HEK293 (cell line): ENCODE data around the gene MAP3K7.

Experiments used
- BCL6B ChIP-seq: fragments of 450-650 bp; formaldehyde crosslinking; IDR thresholded peaks from 2 replicates; pipeline ENCODE4 v1.5.1; 2017; ENCODE audit warnings: missing biosample characterization, missing genetic modification characterization
- EGR2 ChIP-seq: fragments of 450-650 bp; formaldehyde crosslinking; IDR thresholded peaks from 2 replicates; pipeline ENCODE4 v1.5.1; 2016; ENCODE audit warnings: low read depth, missing biosample characterization, missing genetic modification characterization
- GLI4 ChIP-seq: fragments of 450-650 bp; formaldehyde crosslinking; IDR thresholded peaks from 2 replicates; pipeline ENCODE4 v1.5.1; 2016; ENCODE audit warnings: missing biosample characterization, missing genetic modification characterization
- KLF16 ChIP-seq: fragments of 450-650 bp; formaldehyde crosslinking; IDR thresholded peaks from 2 replicates; pipeline ENCODE4 v1.5.1; 2017; ENCODE audit warnings: missing biosample characterization, missing genetic modification characterization
- KLF9 ChIP-seq: fragments of 450-650 bp; formaldehyde crosslinking; IDR thresholded peaks from 2 replicates; pipeline ENCODE4 v1.5.1; 2016; ENCODE audit warnings: missing biosample characterization, missing genetic modification characterization, low read depth
- OVOL3 ChIP-seq: fragments of 450-650 bp; formaldehyde crosslinking; IDR thresholded peaks from 2 replicates; pipeline ENCODE4 v1.5.1; 2016; ENCODE audit warnings: missing biosample characterization, missing genetic modification characterization
- REPIN1 ChIP-seq: fragments of 450-650 bp; formaldehyde crosslinking; IDR thresholded peaks from 2 replicates; pipeline ENCODE4 v1.5.1; 2017; ENCODE audit warnings: missing biosample characterization, missing genetic modification characterization, low read depth
- SCRT2 ChIP-seq: fragments of 450-650 bp; formaldehyde crosslinking; IDR thresholded peaks from 2 replicates; pipeline ENCODE4 v1.5.1; 2016; ENCODE audit warnings: missing biosample characterization, missing genetic modification characterization
- TCF7L2 ChIP-seq: IDR thresholded peaks from 2 replicates; pipeline ENCODE4 v1.6.1; 2011; ENCODE audit warnings: low read depth, mild to moderate bottlenecking, inconsistent platforms, low read length, moderate library complexity, borderline replicate concordance
- ZNF121 ChIP-seq: fragments of 450-650 bp; formaldehyde crosslinking; IDR thresholded peaks from 2 replicates; pipeline ENCODE4 v1.5.1; 2016; ENCODE audit warnings: missing biosample characterization, missing genetic modification characterization
- ZNF18 ChIP-seq: fragments of 450-650 bp; formaldehyde crosslinking; IDR thresholded peaks from 2 replicates; pipeline ENCODE4 v1.5.1; 2016; ENCODE audit warnings: missing biosample characterization, missing genetic modification characterization
- ZNF211 ChIP-seq: fragments of 450-650 bp; formaldehyde crosslinking; IDR thresholded peaks from 2 replicates; pipeline ENCODE4 v1.5.1; 2016; ENCODE audit warnings: low read depth, missing biosample characterization, missing genetic modification characterization
- ZNF221 ChIP-seq: fragments of 450-650 bp; formaldehyde crosslinking; IDR thresholded peaks from 2 replicates; pipeline ENCODE4 v1.5.1; 2017; ENCODE audit warnings: missing biosample characterization, missing genetic modification characterization, borderline replicate concordance
- ZNF24 ChIP-seq: fragments of 450-650 bp; formaldehyde crosslinking; IDR thresholded peaks from 2 replicates; pipeline ENCODE4 v1.5.1; 2016; ENCODE audit warnings: missing biosample characterization, missing genetic modification characterization
- ZNF266 ChIP-seq: fragments of 450-650 bp; formaldehyde crosslinking; IDR thresholded peaks from 2 replicates; pipeline ENCODE4 v1.5.1; 2016; ENCODE audit warnings: missing biosample characterization, missing genetic modification characterization, low read depth
- ZNF350 ChIP-seq: fragments of 450-650 bp; formaldehyde crosslinking; IDR thresholded peaks from 2 replicates; pipeline ENCODE4 v1.5.0; 2017; ENCODE audit warnings: missing biosample characterization, mild to moderate bottlenecking, missing genetic modification characterization
- ZNF560 ChIP-seq: fragments of 450-650 bp; formaldehyde crosslinking; IDR thresholded peaks from 2 replicates; pipeline ENCODE4 v1.5.1; 2017; ENCODE audit warnings: missing biosample characterization, missing genetic modification characterization, borderline replicate concordance
- ZNF621 ChIP-seq: fragments of 450-650 bp; formaldehyde crosslinking; IDR thresholded peaks from 2 replicates; pipeline ENCODE4 v1.5.1; 2017; ENCODE audit warnings: missing biosample characterization, missing genetic modification characterization
- ZNF645 ChIP-seq: fragments of 450-650 bp; formaldehyde crosslinking; IDR thresholded peaks from 2 replicates; pipeline ENCODE4; 2016; ENCODE audit warnings: missing biosample characterization, missing genetic modification characterization
- ZNF654 ChIP-seq: fragments of 450-650 bp; formaldehyde crosslinking; IDR thresholded peaks from 2 replicates; pipeline ENCODE4 v1.5.1; 2016; ENCODE audit warnings: low read depth, missing biosample characterization, missing genetic modification characterization
- ZNF677 ChIP-seq: fragments of 450-650 bp; IDR thresholded peaks from 2 replicates; pipeline ENCODE4 v1.5.0; 2018; ENCODE audit warnings: missing biosample characterization, mild to moderate bottlenecking, missing genetic modification characterization, moderate library complexity
- TF ChIP-seq, protein P1 (sequence below): fragments of 450-650 bp; formaldehyde crosslinking; IDR thresholded peaks from 2 replicates; pipeline ENCODE4 v1.5.1; 2016; ENCODE audit warnings: missing biosample characterization, missing genetic modification characterization
- TF ChIP-seq, protein P2 (sequence below): fragments of 450-650 bp; formaldehyde crosslinking; IDR thresholded peaks from 2 replicates; pipeline ENCODE4 v1.5.1; 2017; ENCODE audit warnings: missing biosample characterization, missing genetic modification characterization
- TF ChIP-seq, protein P3 (sequence below): fragments of 450-650 bp; formaldehyde crosslinking; conservative IDR thresholded peaks from 2 replicates; pipeline ENCODE4 v1.5.1; 2016; ENCODE audit warnings: low read depth, missing biosample characterization, missing genetic modification characterization
- TF ChIP-seq, protein P4 (sequence below): fragments of 450-650 bp; formaldehyde crosslinking; IDR thresholded peaks from 2 replicates; pipeline ENCODE4 v1.5.1; 2016; ENCODE audit warnings: missing biosample characterization, missing genetic modification characterization

The MAP3K7 gene

GRCh38 chr6:90586836-90587638 lies at the start of gene MAP3K7 (continued):
- TF ChIP-seq, protein P1, sequence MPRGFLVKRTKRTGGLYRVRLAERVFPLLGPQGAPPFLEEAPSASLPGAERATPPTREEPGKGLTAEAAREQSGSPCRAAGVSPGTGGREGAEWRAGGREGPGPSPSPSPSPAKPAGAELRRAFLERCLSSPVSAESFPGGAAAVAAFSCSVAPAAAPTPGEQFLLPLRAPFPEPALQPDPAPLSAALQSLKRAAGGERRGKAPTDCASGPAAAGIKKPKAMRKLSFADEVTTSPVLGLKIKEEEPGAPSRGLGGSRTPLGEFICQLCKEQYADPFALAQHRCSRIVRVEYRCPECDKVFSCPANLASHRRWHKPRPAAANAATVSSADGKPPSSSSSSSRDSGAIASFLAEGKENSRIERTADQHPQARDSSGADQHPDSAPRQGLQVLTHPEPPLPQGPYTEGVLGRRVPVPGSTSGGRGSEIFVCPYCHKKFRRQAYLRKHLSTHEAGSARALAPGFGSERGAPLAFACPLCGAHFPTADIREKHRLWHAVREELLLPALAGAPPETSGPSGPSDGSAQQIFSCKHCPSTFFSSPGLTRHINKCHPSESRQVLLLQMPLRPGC (tag by site-specific recombination): peak; percentile 68
- TF ChIP-seq, protein P2, sequence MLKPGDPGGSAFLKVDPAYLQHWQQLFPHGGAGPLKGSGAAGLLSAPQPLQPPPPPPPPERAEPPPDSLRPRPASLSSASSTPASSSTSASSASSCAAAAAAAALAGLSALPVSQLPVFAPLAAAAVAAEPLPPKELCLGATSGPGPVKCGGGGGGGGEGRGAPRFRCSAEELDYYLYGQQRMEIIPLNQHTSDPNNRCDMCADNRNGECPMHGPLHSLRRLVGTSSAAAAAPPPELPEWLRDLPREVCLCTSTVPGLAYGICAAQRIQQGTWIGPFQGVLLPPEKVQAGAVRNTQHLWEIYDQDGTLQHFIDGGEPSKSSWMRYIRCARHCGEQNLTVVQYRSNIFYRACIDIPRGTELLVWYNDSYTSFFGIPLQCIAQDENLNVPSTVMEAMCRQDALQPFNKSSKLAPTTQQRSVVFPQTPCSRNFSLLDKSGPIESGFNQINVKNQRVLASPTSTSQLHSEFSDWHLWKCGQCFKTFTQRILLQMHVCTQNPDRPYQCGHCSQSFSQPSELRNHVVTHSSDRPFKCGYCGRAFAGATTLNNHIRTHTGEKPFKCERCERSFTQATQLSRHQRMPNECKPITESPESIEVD (tag by site-specific recombination): no peak
- TF ChIP-seq ZNF645 (tag by site-specific recombination) (no peak), ZNF18 (tag by site-specific recombination) (no peak), REPIN1 (tag by site-specific recombination) (no peak), ZNF560 (tag by site-specific recombination) (no peak), EGR2 (peak; percentile 76; the same call in 1 of the 2 replicates), KLF16 (tag by site-specific recombination) (peak; percentile 80), KLF9 (tag by site-specific recombination) (peak; percentile 96), OVOL3 (peak; percentile 53; the same call in 1 of the 2 replicates), ZNF621 (tag by site-specific recombination) (no peak), ZNF121 (tag by site-specific recombination) (no peak), BCL6B (tag by site-specific recombination) (no peak), ZNF677 (tag by site-specific recombination) (no peak), TCF7L2 (peak; percentile 96), SCRT2 (no peak; the same call in 1 of the 2 replicates), ZNF654 (no peak), ZNF221 (tag by site-specific recombination) (no peak), ZNF211 (tag by site-specific recombination) (no peak), ZNF350 (tag by site-specific recombination) (peak; percentile 98), ZNF266 (no peak), GLI4 (tag by site-specific recombination) (no peak), ZNF24 (tag by site-specific recombination) (peak; percentile 76)
- TF ChIP-seq, protein P3, sequence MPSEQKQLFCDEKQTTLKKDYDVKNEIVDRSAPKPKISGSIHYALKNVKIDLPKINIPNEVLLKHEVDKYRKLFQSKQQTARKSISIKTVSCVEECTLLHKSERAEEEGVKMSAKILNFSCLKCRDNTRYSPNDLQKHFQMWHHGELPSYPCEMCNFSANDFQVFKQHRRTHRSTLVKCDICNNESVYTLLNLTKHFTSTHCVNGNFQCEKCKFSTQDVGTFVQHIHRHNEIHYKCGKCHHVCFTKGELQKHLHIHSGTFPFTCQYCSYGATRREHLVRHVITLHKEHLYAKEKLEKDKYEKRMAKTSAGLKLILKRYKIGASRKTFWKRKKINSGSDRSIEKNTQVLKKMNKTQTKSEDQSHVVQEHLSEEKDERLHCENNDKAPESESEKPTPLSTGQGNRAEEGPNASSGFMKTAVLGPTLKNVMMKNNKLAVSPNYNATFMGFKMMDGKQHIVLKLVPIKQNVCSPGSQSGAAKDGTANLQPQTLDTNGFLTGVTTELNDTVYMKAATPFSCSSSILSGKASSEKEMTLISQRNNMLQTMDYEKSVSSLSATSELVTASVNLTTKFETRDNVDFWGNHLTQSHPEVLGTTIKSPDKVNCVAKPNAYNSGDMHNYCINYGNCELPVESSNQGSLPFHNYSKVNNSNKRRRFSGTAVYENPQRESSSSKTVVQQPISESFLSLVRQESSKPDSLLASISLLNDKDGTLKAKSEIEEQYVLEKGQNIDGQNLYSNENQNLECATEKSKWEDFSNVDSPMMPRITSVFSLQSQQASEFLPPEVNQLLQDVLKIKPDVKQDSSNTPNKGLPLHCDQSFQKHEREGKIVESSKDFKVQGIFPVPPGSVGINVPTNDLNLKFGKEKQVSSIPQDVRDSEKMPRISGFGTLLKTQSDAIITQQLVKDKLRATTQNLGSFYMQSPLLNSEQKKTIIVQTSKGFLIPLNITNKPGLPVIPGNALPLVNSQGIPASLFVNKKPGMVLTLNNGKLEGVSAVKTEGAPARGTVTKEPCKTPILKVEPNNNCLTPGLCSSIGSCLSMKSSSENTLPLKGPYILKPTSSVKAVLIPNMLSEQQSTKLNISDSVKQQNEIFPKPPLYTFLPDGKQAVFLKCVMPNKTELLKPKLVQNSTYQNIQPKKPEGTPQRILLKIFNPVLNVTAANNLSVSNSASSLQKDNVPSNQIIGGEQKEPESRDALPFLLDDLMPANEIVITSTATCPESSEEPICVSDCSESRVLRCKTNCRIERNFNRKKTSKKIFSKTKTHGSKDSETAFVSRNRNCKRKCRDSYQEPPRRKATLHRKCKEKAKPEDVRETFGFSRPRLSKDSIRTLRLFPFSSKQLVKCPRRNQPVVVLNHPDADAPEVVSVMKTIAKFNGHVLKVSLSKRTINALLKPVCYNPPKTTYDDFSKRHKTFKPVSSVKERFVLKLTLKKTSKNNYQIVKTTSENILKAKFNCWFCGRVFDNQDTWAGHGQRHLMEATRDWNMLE (tag by site-specific recombination): peak; percentile 99
- TF ChIP-seq, protein P4, sequence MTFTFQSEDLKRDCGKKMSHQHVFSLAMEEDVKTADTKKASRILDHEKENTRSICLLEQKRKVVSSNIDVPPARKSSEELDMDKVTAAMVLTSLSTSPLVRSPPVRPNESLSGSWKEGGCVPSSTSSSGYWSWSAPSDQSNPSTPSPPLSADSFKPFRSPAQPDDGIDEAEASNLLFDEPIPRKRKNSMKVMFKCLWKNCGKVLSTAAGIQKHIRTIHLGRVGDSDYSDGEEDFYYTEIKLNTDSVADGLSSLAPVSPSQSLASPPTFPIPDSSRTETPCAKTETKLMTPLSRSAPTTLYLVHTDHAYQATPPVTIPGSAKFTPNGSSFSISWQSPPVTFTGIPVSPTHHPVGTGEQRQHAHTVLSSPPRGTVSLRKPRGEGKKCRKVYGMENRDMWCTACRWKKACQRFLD (tag by site-specific recombination): 0 out of 2 replicates have a peak, but pooled peaks have one; percentile 6
